ENCODE results near the gene SRP9.
"Not testable (repeated sequence)": the region's sequence is repeated elsewhere in the genome, so short reads cannot be mapped to it uniquely, and the experiment has no call there.

SRP9 gene

GRCh38 chr1:225794954-225795353, 17.3 kb downstream of the SRP9 start:
- TF ChIP-seq SP1 (IDR thresholded peaks at IDR 0.05) (no peak), LEF1 (IDR thresholded peaks at IDR 0.05; ENCODE audit: borderline replicate concordance) (no peak), BHLHE40 (IDR thresholded peaks at IDR 0.05; ENCODE audit: borderline replicate concordance) (no peak), TARDBP (IDR thresholded peaks at IDR 0.05) (no peak), FOXK2 (IDR thresholded peaks at IDR 0.05) (no peak), FOXA1 (IDR thresholded peaks at IDR 0.05) (no peak), HDGF (IDR thresholded peaks at IDR 0.05; ENCODE audit: borderline replicate concordance) (no peak), L3MBTL2 (conservative IDR thresholded peaks at IDR 0.05) (no peak), CTBP1 (IDR thresholded peaks at IDR 0.05; ENCODE audit: borderline replicate concordance) (no peak)
- TF ChIP-seq, protein P1, sequence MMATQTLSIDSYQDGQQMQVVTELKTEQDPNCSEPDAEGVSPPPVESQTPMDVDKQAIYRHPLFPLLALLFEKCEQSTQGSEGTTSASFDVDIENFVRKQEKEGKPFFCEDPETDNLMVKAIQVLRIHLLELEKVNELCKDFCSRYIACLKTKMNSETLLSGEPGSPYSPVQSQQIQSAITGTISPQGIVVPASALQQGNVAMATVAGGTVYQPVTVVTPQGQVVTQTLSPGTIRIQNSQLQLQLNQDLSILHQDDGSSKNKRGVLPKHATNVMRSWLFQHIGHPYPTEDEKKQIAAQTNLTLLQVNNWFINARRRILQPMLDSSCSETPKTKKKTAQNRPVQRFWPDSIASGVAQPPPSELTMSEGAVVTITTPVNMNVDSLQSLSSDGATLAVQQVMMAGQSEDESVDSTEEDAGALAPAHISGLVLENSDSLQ (IDR thresholded peaks at IDR 0.05), result no peak
- no peak for DNase-seq (ENCODE audit: extremely low spot score)
- CTCF ChIA-PET, result interaction anchor here (1.1 kb wide), 1 partner anchor 17 kb away, joined by 4 read pairs; the partner anchor contains the start of gene SRP9
- POLR2A ChIA-PET, result no interaction called here

- POLR2A ChIA-PET, result interaction anchor here (0.7 kb wide), 1 partner anchor 18 kb away, joined by 4 read pairs; the partner anchor contains the start of gene SRP9
- CTCF ChIA-PET; DNase-seq (ENCODE audit: extremely low spot score): not testable (repeated sequence)
Observed at GRCh38 chr1:225796097-225796496, 18.5 kb downstream of the SRP9 start.

- DNase-seq (ENCODE audit: extremely low spot score); CTCF ChIA-PET; POLR2A ChIA-PET: not testable (repeated sequence)
Observed at GRCh38 chr1:225801146-225801545, 23.5 kb downstream of the SRP9 start.

DNA sequence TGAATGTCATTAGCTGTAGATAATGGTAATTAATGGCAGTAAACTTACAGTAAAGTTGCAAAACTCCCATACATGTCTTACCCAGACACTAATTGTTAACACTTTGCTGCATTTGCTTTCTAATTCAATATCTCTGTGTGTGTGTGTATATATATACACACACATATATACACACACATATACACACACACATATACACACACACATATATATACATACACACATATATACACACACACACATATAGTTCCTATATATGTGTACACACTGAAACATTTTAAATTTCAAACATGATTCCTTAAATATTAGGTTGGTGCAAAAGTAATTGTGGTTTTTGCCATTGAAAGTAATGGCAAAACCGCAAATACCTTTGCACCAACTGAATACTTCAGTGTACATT, 28.6 kb downstream of the SRP9 start:
- DNase-seq (ENCODE audit: extremely low spot score), result no peak
- POLR2A ChIA-PET, result no interaction called here

DNA sequence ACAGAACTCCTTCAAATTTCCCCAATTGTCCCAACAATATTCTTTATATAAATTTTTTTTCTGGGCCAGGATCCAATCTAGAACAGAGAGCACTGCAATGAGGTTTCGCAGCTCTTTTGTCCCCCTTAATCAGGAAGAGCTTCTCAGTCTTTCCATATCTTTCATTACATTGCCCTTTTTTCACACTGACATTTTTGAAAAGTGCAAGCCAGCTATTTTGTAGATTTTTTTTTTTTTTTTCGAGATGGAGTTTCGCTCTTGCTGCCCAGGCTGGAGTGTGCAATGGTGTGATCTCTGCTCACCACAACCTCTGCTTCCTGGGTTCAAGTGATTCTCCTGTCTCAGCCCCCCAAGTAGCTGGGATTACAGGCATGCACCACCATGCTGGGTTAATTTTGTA, 29.1 kb downstream of the SRP9 start:
- DNase-seq (ENCODE audit: extremely low spot score); CTCF ChIA-PET; POLR2A ChIA-PET: not testable (repeated sequence)

More for the DNA sequence above, 28.6 kb downstream of the SRP9 start:
- TF ChIP-seq SUZ12 (IDR thresholded peaks at IDR 0.05) (no peak), FOXM1 (IDR thresholded peaks at IDR 0.05; ENCODE audit: borderline replicate concordance) (no peak), HDGF (IDR thresholded peaks at IDR 0.05; ENCODE audit: borderline replicate concordance) (no peak), NFRKB (IDR thresholded peaks at IDR 0.05) (no peak), FOXK2 (IDR thresholded peaks at IDR 0.05) (no peak), ARNT (IDR thresholded peaks at IDR 0.05) (no peak)
- TF ChIP-seq, protein P1 (IDR thresholded peaks at IDR 0.05), result no peak
- CTCF ChIA-PET, result no interaction called here

DNA sequence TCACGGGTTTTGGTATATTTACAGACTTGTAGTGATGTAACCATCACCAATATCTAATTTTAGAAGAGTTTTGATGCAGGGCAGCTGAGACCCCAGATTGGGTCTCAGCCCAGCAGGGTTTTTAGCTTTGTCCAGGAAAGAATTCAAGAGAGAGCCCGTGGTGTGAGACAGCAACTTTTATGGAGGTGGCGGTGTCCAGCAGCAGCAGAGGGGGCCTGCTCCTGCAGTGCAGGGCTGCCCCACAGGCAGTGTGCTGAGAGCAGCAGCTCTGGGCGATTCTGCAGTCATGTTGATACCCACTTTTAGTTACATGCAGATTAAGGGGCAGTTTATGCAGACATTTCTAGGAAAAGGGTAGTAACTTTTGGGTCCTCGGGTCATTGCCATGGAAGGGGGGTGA, 30.5 kb downstream of the SRP9 start:
- TF ChIP-seq NFRKB (IDR thresholded peaks at IDR 0.05) (no peak), ARNT (IDR thresholded peaks at IDR 0.05) (no peak), CTBP1 (IDR thresholded peaks at IDR 0.05; ENCODE audit: borderline replicate concordance) (no peak), BHLHE40 (IDR thresholded peaks at IDR 0.05; ENCODE audit: borderline replicate concordance) (no peak), FOXM1 (IDR thresholded peaks at IDR 0.05; ENCODE audit: borderline replicate concordance) (no peak), TARDBP (IDR thresholded peaks at IDR 0.05) (no peak), FOXA1 (IDR thresholded peaks at IDR 0.05) (no peak), ELF4 (IDR thresholded peaks at IDR 0.05) (no peak), LEF1 (IDR thresholded peaks at IDR 0.05; ENCODE audit: borderline replicate concordance) (no peak), ZNF384 (IDR thresholded peaks at IDR 0.05) (no peak), SUZ12 (IDR thresholded peaks at IDR 0.05) (no peak), FOXK2 (IDR thresholded peaks at IDR 0.05) (no peak), HDGF (IDR thresholded peaks at IDR 0.05; ENCODE audit: borderline replicate concordance) (no peak), L3MBTL2 (conservative IDR thresholded peaks at IDR 0.05) (no peak), SP1 (IDR thresholded peaks at IDR 0.05) (no peak)
- TF ChIP-seq, protein P1 (IDR thresholded peaks at IDR 0.05), result no peak
- CTCF ChIA-PET, result interaction anchor here (0.6 to 0.7 kb wide), 2 partner anchors 44 to 368 kb away, joined by 3 to 4 read pairs; no protein-coding TSS in a partner anchor
- DNase-seq (ENCODE audit: extremely low spot score), result no peak
- POLR2A ChIA-PET, result interaction anchor here (1.4 to 4.6 kb wide), 3 partner anchors 17 to 156 kb away, joined by 3 to 34 read pairs (median 3); partner anchors contain the start of gene SRP9

DNA sequence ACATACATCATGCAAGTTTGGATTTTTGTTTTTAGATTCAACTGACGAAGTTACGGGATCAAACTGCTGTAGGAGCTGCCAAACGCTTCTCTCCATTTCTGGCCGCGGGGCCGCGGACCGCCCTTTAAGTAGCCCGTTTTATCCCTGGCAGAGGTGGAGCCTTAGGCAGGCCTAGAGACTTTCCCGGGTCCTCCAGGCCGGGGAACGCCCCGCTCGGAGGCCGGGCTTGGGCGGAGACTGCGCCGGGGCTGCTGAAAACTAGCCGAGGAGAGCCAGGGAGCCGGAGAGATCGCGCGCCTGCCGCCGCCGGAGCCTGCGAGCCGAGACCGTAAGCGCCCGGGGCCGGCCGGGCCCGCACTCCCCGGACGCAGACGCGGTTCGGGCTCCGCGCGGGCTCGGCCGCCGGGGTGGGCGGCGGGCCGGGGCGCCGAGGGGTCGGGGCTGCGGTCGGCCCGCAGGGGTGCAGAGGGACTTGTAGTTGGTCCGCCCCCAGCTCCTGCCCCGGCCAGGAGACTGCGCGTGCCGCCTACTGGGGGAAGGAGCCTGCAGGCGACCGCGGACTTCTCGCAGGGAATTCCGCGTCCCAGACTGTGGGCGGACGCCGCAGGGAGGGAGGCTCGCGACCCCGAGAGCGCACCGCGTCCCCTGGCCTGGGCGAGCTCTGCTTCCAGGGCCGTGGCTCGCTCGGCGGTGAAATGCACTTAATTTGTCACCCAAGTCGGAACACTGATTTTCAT, 32.4 kb downstream of the SRP9 start, which contains the start of gene EPHX1:
Gene EPHX1, plus strand, starts transcription at position 283 of the 737 bp plus-strand sequence. CDS start 18,606 bp downstream, outside the sequence.
- TF ChIP-seq, protein P1 (IDR thresholded peaks at IDR 0.05), result no peak
- peak; percentile 45; the same call in 1 of the 2 replicates for TF ChIP-seq ARNT (IDR thresholded peaks at IDR 0.05)
- no peak for TF ChIP-seq BHLHE40 (IDR thresholded peaks at IDR 0.05; ENCODE audit: borderline replicate concordance)
- TF ChIP-seq LEF1 (IDR thresholded peaks at IDR 0.05; ENCODE audit: borderline replicate concordance), result no peak; the same call in 1 of the 2 replicates
- TF ChIP-seq FOXK2 (IDR thresholded peaks at IDR 0.05), result no peak
- TF ChIP-seq SP1 (IDR thresholded peaks at IDR 0.05), result no peak
- TF ChIP-seq SUZ12 (IDR thresholded peaks at IDR 0.05), result no peak
- TF ChIP-seq FOXM1 (IDR thresholded peaks at IDR 0.05; ENCODE audit: borderline replicate concordance), result peak; percentile 76; the same call in 1 of the 2 replicates
- no peak for TF ChIP-seq CTBP1 (IDR thresholded peaks at IDR 0.05; ENCODE audit: borderline replicate concordance)
- ChIA-PET CTCF (interaction anchor here (0.6 to 2.9 kb wide), 7 partner anchors 17 to 335 kb away, joined by 3 to 12 read pairs (median 5); partner anchors contain the start of gene SRP9), POLR2A (interaction anchor here (0.6 to 4.6 kb wide), 5 partner anchors 10 to 114 kb away, joined by 3 to 34 read pairs (median 3); partner anchors contain the start of genes PYCR2, SRP9 and TMEM63A)
- DNase-seq (ENCODE audit: extremely low spot score), result peak; percentile 95

DNA sequence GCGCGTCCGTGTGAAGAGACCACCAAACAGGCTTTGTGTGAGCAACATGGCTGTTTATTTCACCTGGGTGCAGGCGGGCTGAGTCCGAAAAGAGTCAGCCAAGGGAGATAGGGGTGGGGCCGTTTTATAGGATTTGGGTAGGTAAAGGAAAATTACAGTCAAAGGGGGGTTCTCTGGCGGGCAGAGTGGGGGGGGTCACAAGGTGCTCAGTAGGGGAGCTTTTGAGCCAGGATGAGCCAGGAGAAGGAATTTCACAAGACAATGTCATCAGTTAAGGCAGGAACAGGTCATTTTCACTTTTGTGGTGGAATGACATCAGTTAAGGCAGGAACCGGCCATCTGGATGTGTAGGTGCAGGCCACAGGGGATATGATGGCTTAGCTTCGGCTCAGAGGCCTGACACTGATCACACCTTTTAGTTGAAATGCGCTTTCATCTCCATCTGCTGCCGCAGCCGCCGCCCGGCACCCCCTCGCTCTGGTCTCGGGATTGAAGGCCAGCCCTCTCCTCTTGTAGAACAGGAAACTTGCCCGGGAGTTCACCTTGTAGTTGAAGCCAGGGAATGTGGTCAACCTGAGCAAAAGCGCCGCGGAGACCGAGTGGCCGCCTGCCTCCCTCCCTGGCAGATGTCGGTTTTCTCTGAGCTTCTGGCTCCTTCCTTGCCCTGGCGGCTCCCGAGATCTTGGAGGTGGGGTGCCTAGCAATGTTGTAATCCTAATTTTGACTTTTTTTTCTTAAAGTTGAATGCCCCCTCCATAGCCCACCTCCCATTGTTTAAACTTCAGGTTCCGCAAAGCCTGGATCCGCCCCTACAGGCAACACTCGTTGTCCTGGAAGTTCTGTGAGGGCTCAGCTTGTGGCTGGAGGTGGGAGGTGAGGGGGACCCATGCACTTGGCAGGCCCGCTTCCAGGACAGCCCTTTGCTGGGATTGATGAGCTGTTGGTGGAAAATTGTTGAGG, 33.2 kb downstream of the SRP9 start:
- not testable (repeated sequence) for DNase-seq (ENCODE audit: extremely low spot score)
- ChIA-PET POLR2A (interaction anchor here (0.8 to 4.6 kb wide), 3 partner anchors 33 to 113 kb away, joined by 3 to 34 read pairs (median 4); partner anchors contain the start of genes PYCR2, SRP9 and TMEM63A), CTCF (interaction anchor here (0.5 to 2.9 kb wide), 12 partner anchors 9 to 336 kb away, joined by 3 to 12 read pairs (median 4); partner anchors contain the start of gene SRP9)

Data from HEK293T (cell line).